Measurements from ENCODE around the gene EVA1A.
"Not testable (repeated sequence)": the region's sequence is repeated elsewhere in the genome, so short reads cannot be mapped to it uniquely, and the experiment has no call there.

EVA1A gene

GRCh38 chr2:75516378-75517360, 44.1 kb downstream of the EVA1A start:
- no peak for DNase-seq

GRCh38 chr2:75515584-75516368, 45.0 kb downstream of the EVA1A start:
- DNase-seq = no peak

- no peak for DNase-seq
These were observed 47.0 kb downstream of the EVA1A start for GRCh38 chr2:75513616-75514170.

- no peak for DNase-seq
These were observed 48.1 kb downstream of the EVA1A start for GRCh38 chr2:75512455-75513212.

GRCh38 chr2:75506101-75506697, 54.5 kb downstream of the EVA1A start:
- DNase-seq = no peak

- DNase-seq = no peak
These were observed 55.7 kb downstream of the EVA1A start for GRCh38 chr2:75505012-75505411.

- no peak for DNase-seq
These were observed 57.6 kb downstream of the EVA1A start for GRCh38 chr2:75503048-75503607.

- no peak for DNase-seq
These were observed 60.1 kb downstream of the EVA1A start for GRCh38 chr2:75500633-75501032.

- DNase-seq = no peak
These were observed 61.2 kb downstream of the EVA1A start for GRCh38 chr2:75499534-75499933.

GRCh38 chr2:75498907-75499306, 61.8 kb downstream of the EVA1A start:
- DNase-seq = no peak

- DNase-seq = no peak
These were observed 63.5 kb downstream of the EVA1A start for GRCh38 chr2:75497256-75497655.

- DNase-seq = no peak
These were observed 64.9 kb downstream of the EVA1A start for GRCh38 chr2:75495862-75496261.

- DNase-seq = no peak
These were observed 66.5 kb downstream of the EVA1A start for GRCh38 chr2:75494137-75494769.

GRCh38 chr2:75493230-75493629, 67.5 kb downstream of the EVA1A start:
- no peak for DNase-seq

GRCh38 chr2:75491129-75491753, 69.5 kb downstream of the EVA1A start:
- no peak for DNase-seq

- no peak for DNase-seq
These were observed 71.0 kb downstream of the EVA1A start for GRCh38 chr2:75489721-75490120.

GRCh38 chr2:75488157-75488556, 72.6 kb downstream of the EVA1A start:
- no peak for DNase-seq

GRCh38 chr2:75486735-75487134, 74.0 kb downstream of the EVA1A start:
- DNase-seq = not testable (repeated sequence)

GRCh38 chr2:75484840-75485239, 75.9 kb downstream of the EVA1A start:
- DNase-seq = no peak

- DNase-seq = no peak
These were observed 76.9 kb downstream of the EVA1A start for GRCh38 chr2:75483878-75484277.

GRCh38 chr2:75482398-75482797, 78.3 kb downstream of the EVA1A start:
- no peak for DNase-seq

All from NCI-H1930 (cell line).